HG03469 (cell line): ENCODE data around the gene LRRC1.

Experiments used
- ATAC-seq: cut with Tn5 transposase; IDR thresholded peaks from one replicate; pipeline ENCODE4 v1.9.1; 2021; ENCODE audit warnings: mild to moderate bottlenecking, moderate library complexity, moderate number of reproducible peaks; ENCODE audit not compliant: unreplicated experiment

The LRRC1 gene

DNA sequence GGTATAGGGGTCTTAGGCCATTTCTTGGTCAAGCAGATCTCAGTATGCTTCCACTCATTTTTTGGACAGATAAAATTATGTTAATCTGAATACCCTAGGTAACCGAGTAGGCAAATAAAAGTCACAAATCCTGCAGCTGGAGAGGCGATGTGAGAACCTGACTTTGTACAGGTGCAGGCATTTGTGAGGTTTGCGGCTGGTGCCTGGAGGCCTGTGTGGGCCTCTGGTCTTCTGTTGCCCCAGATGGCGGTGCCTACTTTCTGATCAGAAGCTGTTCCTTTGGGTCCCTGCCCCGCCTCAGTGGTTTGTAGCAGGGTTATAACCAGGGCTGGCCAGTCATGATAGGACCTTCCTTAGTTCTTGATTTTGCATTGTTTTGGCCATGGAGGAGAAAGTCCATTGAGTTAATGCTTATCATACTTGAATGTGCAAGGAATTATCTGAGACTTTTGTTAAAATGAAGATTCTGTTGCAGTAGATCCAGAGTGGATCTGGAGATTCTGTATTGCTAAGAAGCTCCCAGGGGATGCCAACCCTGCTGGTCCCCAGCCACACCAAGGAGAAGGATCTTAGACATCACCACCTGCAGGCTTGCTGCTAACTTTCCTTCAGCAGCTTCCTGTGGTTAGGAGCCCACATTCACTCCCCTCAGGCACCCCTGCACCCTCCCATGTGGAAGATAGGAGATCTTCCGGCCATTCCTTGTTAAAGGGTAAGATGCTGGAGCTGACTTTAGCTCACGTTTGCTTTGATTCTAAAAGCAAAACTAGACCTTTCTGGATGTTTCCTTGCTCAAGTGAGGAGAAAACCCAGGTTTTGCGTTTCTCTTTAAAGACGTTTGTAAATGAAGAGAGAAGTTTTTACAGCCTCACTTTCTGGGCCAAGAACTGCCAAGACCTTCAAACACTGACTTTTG is 50.7 kb downstream of the LRRC1 start:
- no peak for ATAC-seq

DNA sequence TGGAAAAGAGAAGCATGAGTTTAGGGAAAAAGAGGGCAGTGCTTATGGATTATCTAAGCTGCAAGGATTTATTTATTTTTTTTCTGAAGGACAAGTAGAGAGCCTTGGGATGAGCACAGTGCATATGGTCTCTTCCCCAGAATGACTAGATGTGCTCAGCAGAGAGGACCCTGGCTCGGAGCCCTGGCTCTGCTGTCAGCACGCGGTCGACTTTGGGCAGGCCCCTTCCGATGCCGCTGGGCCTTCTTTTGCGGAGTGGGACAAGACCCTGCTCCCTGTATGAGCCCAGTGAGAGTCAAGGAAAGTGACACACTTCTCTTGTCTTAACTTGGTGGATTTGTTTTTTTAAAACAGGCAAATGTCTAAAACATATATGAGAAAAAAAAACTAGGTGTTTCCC is 51.4 kb downstream of the LRRC1 start:
- ATAC-seq = no peak

DNA sequence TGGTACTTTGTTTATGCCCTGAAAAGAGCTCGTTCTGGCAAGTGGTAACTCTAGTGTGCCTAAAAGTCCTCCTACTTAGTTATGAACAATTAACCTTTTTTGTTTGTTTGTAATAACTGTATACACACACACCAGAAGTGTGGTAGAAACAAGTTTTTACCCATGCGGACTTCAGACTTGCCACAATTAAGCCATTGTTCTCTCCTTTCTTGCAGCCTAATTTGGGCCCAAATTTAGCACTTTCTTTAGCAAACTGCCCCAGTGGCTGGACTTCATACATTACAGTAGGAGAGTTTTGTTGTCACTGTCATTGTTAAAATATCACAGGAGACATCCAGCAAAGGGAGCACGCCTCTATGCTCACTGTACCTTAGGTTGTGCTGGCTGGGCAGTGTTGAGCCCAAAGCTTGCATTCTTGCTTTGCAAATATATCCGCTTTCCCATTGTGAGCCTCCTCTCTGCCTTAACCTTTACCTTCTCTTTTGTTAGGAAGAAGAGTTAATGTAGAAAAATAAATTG is 53.0 kb downstream of the LRRC1 start:
- ATAC-seq = no peak

DNA sequence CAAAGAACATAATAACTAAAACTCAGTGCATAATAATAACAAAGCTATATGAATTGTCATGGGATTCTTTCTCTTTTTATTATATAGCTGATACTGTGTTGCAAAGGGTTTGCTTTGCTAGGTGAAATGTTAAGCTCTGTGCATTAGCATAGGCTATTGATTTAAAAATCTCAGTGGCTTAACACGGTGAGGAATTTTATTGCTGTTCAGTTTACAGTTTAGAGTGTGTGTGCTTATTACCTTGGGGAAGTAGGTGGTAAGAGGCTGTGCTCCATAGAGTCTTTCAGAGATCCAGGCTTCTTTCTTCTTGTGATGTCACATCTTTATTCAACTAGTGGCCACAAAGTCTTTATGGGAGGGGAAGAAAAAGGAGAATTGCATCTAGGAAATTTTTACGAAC is 55.7 kb downstream of the LRRC1 start:
- ATAC-seq = no peak

DNA sequence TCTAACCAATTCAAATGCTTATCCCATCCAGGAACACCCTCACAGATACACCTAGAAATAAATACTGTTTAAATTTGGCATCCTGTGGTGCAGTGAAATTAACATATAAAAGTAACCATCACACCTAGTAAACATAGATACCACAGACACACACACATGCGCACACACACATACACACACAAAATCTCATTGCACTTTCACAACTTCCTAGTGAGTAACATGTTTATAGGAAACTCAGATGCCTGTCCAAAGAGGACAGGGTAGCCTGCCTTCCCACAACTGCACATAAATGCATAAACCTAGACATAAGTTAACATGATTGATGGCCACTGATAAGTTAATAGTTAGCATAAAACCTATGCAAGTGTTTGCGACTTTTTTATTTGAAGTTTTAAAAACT is 56.8 kb downstream of the LRRC1 start:
- ATAC-seq = no peak

DNA sequence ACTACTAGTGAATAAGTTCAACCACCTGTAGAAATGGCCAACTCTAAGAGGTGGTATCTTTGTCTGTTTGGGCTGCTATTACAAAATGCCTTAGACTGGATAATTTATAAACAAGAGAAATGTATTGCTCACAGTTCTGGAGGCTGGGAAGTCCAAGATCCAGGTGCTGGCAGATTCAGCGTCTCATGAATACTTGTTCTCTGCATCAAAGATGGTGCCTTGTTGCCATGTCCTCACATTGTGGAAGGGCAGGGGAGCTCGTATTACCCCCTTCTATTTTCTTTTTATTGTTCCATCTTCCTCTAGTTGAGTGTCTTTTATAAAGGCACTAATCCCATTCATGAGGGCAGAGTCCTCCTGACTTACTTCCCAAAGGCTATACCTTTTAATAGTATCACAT is 58.0 kb downstream of the LRRC1 start:
- ATAC-seq = no peak

DNA sequence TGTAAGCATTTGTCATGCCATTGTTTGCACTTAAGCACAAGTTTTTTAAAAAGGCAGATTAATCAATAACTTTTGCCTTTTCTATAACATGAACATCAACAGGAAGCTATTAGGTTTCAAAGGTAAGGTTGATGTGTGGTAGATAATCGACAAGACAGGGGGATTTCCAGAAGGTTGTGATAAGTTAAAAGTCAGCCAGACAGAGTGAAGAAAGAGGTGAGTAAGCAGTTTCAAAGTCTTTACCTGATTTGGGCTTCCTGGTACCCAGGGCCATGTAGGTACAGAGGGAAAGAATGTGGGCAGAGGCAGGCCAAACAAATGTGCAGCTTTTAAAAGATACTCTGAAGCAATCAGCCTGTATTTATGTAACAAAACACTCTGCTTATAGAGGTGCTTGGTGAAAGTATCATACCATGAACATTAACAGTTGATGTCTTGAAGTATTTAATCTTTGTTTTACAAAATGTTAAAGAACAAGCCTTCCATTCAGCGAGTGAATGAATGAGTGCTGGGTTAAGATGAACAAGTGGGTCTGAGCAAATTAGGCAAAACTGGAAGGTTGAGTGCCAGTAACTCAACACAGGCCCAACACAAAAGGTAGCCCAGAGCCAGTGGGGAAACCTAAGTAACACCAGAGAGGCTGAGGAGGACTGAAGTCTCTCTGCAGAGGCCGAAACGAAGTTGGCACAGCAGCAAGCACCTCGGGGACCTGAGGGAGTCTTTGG is 60.2 kb downstream of the LRRC1 start:
- ATAC-seq = peak; percentile 83

DNA sequence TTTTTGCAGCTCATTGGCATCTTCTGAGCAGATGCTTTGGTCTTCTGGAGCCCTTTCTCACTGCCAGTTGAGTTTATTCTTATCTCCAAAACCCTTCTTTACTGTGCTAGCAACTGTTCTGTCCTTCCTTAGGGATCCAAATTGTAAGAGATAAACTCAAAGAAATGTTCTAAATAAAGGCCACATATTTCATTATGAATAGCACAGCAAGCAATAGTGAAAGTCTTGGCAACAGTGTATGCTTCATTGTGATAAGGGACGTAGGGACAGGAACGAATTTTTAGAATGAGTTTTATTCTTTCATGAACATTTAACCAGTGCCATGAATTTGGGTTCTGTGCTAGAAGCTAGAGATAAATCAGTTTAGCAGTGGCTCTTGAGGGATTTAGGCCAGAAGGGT is 61.1 kb downstream of the LRRC1 start:
- ATAC-seq = no peak

DNA sequence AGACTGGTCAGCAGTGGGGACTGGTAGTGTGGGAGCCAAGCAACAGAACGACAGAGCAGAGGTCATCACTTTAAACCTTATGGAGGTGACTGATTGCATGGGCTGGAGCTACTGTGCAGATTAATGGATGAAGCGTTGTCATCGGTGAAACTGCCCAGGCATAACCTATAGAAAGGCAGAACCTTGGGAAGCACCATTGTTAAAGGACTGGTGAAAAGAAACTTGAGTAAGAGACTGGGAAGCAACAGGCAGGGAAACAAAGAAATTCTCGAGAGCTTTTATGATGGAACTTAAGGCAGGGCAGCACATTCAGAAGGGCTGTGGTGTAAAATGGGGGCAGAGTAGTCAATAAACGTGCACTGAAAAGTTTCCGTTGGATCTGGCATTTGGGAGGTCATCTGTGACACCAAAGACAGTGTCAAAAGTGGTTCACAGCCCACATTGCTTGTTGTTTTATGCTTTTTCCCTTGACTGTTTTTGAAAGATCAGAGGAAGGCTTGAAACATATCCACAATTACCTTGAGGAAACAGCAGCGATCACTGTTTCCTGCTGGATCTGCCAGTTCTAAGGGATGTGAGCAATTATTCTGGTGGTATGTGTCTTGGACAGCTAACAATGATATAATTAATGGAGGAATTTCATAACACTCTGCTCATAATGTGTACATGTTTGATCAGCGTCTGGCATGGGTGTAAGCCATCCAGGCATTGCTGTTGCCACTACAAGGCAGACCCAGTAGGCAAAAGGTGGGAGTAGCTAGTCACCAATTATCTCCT is 62.7 kb downstream of the LRRC1 start:
- ATAC-seq = no peak

DNA sequence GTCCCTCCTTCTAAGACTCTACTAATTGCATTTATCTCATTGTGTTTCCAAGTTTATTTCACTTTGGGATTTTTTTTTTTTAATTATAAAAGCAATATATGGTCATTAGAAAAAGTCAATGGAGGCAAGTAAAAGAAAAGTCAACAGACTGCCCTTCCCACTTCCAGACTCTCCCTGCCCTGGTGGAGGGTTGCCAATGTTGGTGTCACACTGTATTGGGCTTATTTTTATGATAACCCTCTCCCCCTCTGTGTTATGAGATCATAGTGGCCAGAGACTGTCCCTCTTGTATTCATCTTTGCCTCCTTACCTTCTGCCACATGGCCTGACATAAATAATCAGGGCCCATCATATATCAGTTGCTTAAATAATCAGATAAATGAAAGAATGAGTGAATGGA is 63.4 kb downstream of the LRRC1 start:
- no peak for ATAC-seq

DNA sequence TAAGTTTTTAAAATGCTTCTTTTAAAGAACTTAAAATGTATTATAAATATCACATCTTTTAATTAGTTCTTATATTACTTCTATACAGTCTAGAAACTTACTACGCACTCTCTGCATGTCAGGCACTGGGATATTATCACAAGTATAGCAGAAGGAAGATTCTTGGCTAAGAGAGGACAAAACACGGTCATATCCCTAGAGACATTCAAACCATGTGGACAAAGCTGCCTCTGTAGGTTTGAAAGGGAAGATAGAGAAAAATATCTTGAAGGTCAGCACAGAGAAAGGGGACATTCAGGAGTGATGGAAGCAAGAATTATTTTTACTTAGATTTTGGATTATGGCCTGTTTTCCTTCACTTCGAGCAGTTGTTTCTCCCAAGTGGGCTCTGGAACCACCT is 64.1 kb downstream of the LRRC1 start:
- no peak for ATAC-seq

DNA sequence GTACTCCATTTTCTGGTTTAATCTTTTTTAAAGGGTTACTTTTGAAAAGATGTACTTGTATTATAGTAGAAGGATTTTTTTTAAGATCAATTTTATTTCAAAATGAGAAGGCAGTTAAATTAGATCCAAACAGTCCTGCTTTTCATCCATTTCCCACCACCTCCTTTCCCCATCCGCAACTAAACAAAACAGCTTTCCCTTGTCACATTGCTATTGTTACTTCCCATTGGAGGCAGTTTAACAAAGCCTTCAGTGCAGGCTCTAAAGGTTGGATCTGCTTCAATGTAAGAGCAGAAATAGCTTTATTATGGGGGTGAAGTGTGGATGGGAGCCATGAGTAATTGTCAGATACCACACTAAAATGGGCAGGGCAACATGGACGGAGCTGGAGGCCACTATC is 65.7 kb downstream of the LRRC1 start:
- ATAC-seq = no peak

DNA sequence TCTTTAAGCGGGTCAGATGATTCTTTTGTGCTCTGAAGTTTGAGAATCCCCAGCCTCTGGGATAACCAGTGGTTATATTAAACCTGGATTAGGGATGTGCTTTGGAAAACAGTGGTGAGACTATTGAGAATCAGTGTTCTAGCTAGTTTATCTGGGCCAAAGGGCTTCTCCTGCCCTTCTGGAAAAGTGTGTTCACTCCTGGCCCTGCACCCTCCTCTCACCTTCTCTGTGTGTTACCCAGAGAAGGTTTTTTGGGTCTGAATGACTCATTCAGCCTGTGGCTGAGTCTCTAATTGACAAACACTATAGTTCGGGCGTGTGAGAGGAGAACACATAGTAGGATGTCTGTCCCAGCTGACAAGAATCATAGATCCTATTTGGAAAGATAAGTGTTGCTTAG is 66.7 kb downstream of the LRRC1 start:
- ATAC-seq = no peak

DNA sequence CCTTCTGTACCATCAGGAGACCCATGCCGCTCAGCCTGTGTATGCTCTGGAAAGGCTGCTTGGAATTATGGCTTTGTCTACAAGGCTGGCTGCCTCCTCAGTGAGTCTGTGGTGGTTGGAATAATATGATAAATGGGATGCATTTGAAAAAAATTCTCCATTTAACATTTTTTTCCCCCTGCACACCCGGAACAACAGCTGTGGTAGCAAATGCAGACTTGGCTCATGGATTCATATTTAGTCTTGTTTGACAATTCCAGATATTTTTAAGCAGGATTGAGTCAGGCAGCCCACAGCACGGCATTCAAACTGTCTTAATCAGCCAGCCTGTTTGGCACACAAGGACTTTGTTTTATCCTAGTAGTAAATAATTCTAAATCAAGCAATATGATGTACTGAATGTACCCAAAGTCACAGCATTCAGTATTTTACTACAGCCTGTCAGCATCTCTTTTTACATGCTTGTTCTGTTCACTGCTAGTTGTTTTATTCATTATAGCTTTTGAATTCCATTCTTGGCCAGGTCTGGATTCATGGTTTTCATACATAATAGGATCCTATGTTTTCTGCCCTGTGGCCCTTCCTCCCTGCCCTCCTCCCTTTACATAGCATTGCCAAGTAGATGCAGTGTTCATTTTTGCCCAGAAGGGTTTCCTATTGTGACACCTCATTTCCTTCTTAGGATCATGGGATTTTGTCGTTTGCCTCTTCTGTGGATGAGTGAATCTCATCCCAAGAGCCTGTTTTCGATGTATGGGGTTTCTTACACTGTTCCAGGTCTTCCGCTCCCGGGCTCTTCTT is 68.1 kb downstream of the LRRC1 start:
- no peak for ATAC-seq

DNA sequence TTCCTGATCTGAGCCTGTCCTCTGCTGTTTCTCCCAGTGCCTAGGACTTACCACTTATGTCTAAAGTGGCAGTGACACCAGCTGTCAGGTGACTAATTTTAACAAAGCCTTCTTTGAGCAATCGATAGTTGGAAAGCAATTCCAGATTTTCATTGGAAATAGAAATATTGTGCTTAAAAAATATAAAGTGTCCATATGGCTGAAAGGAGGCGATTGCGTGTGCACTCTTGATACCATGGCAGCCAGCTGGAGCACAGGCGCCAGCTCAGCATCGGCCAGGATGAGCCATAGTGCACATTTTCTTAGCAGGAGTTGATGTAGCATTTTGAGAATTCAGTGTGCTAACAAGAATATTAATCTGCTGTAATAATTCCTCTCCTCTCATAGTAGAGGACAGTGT is 70.0 kb downstream of the LRRC1 start:
- ATAC-seq = no peak

DNA sequence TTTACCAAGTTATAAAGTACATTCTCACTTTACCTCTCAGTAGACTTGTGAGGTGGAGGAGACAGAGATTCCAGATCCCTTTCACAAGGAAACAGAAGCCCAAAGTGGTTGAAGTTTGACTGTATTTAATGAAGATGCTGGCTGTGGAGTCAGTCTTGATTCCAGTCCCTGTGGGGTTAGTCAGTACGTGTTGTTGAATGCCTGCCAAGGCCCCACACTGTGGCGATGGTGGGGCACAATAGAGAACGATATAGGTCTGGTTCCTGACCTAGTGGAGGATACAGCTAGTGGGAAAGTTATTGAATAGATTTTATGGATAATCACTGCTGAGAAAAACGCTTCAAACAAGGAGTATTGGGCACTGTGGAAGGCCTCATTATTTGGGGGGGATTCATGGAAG is 71.4 kb downstream of the LRRC1 start:
- no peak for ATAC-seq

DNA sequence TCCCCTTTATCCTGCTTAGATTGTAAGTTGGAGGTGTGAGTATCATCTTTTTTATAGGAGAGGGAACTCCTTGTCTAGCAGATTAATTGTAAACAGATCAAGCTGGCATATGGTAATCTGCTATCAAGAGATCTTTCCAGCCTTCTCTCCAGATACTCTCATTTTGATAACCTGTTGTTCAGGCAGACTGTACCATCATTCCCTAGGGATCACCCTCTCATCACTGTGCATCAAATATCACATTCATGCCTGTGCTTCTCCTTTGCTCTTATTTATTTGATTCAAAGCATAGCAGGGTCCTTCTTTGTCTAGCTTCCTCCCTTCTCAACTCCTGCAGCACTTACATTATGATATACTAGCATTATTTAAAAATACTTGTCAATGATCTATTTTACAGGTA is 73.8 kb downstream of the LRRC1 start:
- ATAC-seq = no peak

DNA sequence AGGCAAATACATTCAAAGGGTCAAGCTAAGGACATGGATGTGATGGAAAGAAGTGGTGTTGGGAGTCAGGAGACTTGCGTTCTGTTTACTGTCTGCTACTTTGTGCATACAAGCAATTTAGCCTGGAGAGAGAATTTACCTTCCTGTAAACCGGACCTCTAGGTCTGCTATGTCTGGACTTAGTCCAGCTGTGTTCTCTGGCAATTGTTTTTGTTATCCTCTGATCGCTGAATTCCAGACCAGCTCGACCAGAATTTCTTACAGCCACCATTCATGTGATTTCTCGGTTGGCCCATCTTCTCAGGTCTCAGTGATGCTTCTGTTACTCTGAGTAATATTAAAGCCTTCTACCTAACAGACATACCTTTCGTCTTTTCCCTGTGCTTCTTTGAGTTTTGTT is 75.2 kb downstream of the LRRC1 start:
- ATAC-seq = no peak

DNA sequence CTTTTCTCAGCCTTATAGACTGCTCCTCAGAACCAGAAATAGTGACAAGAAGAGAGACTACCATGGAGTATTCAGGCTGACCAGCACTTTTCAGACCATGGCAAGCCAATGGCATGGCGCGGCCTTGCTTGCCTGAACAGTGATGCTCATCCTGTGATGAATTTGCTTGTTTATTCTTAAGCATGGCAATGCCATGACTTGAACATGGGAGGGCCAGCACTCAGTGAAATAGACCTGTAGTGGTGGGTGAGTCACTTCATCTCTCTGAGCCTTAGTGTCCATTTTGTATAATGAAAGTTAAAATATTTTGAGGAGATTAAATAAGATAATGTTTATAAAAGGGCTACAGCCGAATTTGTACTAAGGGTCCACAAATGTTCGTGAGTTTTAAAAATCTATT is 79.1 kb downstream of the LRRC1 start:
- no peak for ATAC-seq

DNA sequence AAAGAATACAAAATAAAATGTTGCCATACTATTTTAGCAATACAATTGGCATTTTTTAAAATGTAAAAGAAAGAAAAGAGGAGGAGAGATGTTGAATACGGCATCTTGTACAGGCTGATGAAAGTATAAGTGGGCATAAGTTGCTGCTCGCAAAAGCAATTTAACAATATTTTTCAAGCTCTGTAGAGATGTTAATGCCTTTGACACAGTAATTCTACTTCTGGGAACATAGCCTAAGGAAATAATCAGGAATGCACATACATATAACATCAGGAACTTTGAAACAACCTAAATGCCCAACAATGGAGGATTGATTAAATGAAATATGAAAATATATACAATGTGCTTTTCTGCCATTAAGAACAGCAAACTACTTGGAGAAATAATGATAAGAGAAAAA is 80.2 kb downstream of the LRRC1 start:
- no peak for ATAC-seq

DNA sequence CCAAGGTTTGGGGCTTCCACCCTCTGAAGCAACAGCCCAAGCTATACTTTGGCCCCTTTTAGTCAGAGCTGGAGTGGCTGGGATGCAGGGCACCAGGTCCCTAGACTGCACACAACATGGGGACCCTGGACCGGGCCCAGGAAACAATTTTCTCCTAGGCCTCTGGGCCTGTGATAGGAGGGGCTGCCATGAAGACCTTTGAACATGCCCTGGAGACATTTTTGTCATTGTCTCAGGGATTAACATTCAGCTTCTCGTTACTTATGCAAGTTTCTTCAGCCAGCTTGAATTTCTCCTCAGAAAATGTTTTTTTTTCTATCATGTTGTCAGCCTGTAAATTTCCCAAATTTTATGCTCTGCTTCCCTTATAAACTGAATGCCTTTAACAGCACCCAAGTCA is 82.3 kb downstream of the LRRC1 start:
- ATAC-seq = no peak
